HK-2 (cell line): ENCODE results near the gene FGD4.
"Not testable (repeated sequence)": the region's sequence is repeated elsewhere in the genome, so short reads cannot be mapped to it uniquely, and the experiment has no call there.

ENCODE experiments used
- DNase-seq: peaks from one replicate; pipeline ENCODE4 v3.0.0-alpha.2; 2018; ENCODE audit not compliant: unreplicated experiment

FGD4 gene

GRCh38 chr12:32493282-32493681, 93.9 kb downstream of the FGD4 start:
- DNase-seq = no peak

GRCh38 chr12:32494656-32495055, 95.3 kb downstream of the FGD4 start:
- DNase-seq = no peak

GRCh38 chr12:32496946-32497345, 97.6 kb downstream of the FGD4 start:
- no peak for DNase-seq

GRCh38 chr12:32497864-32498263, 98.5 kb downstream of the FGD4 start:
- no peak for DNase-seq

GRCh38 chr12:32499048-32499447, 99.7 kb downstream of the FGD4 start:
- DNase-seq = no peak

GRCh38 chr12:32501835-32502333, 102.5 kb downstream of the FGD4 start:
- no peak for DNase-seq

GRCh38 chr12:32502693-32503502, 103.5 kb downstream of the FGD4 start:
- DNase-seq = no peak

- no peak for DNase-seq
Measured at GRCh38 chr12:32503730-32504129, 104.4 kb downstream of the FGD4 start.

GRCh38 chr12:32504591-32504990, 105.2 kb downstream of the FGD4 start:
- DNase-seq = no peak

GRCh38 chr12:32505067-32505945, 105.9 kb downstream of the FGD4 start:
- DNase-seq = no peak

- DNase-seq = not testable (repeated sequence)
Measured at GRCh38 chr12:32507096-32507941, 108.0 kb downstream of the FGD4 start.

GRCh38 chr12:32507942-32508320, 108.6 kb downstream of the FGD4 start:
- DNase-seq = no peak

GRCh38 chr12:32508626-32509025, 109.3 kb downstream of the FGD4 start:
- no peak for DNase-seq

GRCh38 chr12:32509328-32510091, 110.2 kb downstream of the FGD4 start:
- DNase-seq = no peak

- DNase-seq = not testable (repeated sequence)
Measured at GRCh38 chr12:32511976-32512375, 112.6 kb downstream of the FGD4 start.

GRCh38 chr12:32512379-32512778, 113.0 kb downstream of the FGD4 start:
- DNase-seq = no peak

GRCh38 chr12:32512910-32513309, 113.6 kb downstream of the FGD4 start:
- no peak for DNase-seq

- no peak for DNase-seq
Measured at GRCh38 chr12:32515137-32515873, 115.9 kb downstream of the FGD4 start.

- no peak for DNase-seq
Measured at GRCh38 chr12:32516230-32516629, 116.9 kb downstream of the FGD4 start.

GRCh38 chr12:32517966-32518365, 118.6 kb downstream of the FGD4 start:
- no peak for DNase-seq
